Regular cardiac myocyte (primary cell): ENCODE data around the gene ZBTB42. TPM values are rescaled to one million over a fixed set of nuclear protein-coding genes. Genes with fewer than 3 reads are reported as not detected.

Experiments
- total RNA-seq: library from RNA; depleted of rRNA; stranded (reverse); fragments of >200 nt; gene quantifications from 2 replicates; pipeline ENCODE4 v1.2.3, GENCODE V29; 2014

The ZBTB42 gene
- total RNA-seq, result 1.4 and 1.7 TPM in 2 replicates

GRCh38 chr14:104800771-104801519 is at the start of gene ZBTB42:
ZBTB42 (plus strand) TSS chr14:104801101; CDS start chr14:104801198, 97 bp downstream.

GRCh38 chr14:104752735-104753527 is 48.0 kb upstream of the ZBTB42 start, which contains the start of gene SIVA1:
SIVA1 (plus strand) TSS chr14:104753147; CDS start chr14:104753202, 55 bp downstream.

GRCh38 chr14:104794993-104795780 is 5.7 kb upstream of the ZBTB42 start, which contains the start of gene AKT1:
AKT1 (minus strand) TSS chr14:104795748; CDS start chr14:104792643, 3,105 bp downstream.

Other genes starting within 250 kb of the ZBTB42 start
- not detected in 2 replicates for gene C14orf180, start 221.3 kb upstream of the ZBTB42 start, total RNA-seq
- under 0.01 and 0.28 TPM in 2 replicates for gene TMEM179, start 196.3 kb upstream of the ZBTB42 start, total RNA-seq
- gene INF2, start 111.5 kb upstream of the ZBTB42 start, total RNA-seq, result 30.7 and 39.5 TPM in 2 replicates
- gene ADSS1, start 76.9 kb upstream of the ZBTB42 start, total RNA-seq, result 1.7 and 10.1 TPM in 2 replicates
- gene SIVA1, start 48.0 kb upstream of the ZBTB42 start, total RNA-seq, result 89.4 and 154 TPM in 2 replicates
- gene AKT1, start 5.4 kb upstream of the ZBTB42 start, total RNA-seq, result 145 and 234 TPM in 2 replicates
- 14.4 and 18.8 TPM in 2 replicates for gene CEP170B, start 64.2 kb downstream of the ZBTB42 start, total RNA-seq
- gene PLD4, start 123.8 kb downstream of the ZBTB42 start, total RNA-seq, result under 0.01 TPM in 1 of 2 replicates, not detected in the other
- gene AHNAK2, start 177.3 kb downstream of the ZBTB42 start, total RNA-seq, result 20.5 and 33.0 TPM in 2 replicates
- gene CLBA1, start 184.7 kb downstream of the ZBTB42 start, total RNA-seq, result 4.6 and 8.5 TPM in 2 replicates
- gene CDCA4, start 220.0 kb downstream of the ZBTB42 start, total RNA-seq, result 12.4 and 37.6 TPM in 2 replicates